HG03025 (cell line): Measurements from ENCODE around the gene SMIM41.

Experiments
- ATAC-seq: cut with Tn5 transposase; IDR thresholded peaks from one replicate; pipeline ENCODE4 v1.9.1; 2021; ENCODE audit warnings: mild to moderate bottlenecking, moderate library complexity; ENCODE audit not compliant: unreplicated experiment, low FRiP score

Gene SMIM41

DNA sequence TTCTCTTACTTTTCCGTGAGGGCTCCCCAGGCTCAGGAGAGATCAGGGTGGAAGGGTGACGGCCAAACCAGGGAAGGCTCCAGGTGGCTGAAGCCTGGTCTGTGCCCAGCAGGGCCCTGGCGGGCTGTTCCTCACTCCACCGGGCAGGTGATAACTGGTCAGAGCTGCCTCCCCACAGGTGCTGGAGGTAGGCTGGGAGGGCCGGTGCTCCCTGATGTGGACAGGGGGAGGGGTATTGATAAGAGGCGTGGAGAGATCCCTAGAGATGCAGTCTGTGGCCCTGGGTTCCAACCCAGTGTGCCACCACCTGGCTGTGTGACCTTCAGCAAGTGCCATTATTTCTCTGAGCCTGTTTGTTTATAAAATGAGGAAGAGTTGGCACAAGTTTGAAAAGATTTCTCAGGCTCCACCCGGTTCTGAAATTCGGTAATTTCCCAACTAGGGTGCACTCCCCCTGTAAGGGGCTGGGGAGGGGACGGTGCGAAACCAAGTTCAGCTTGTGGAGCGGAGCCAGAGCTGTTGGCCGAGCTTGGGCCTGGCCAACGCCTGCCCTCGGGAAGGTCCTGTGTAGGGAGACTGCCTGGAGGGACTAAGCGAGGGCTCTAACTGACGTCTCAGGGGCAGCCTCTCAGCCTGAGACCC lies 29.3 kb upstream of the SMIM41 start:
- no peak for ATAC-seq

GRCh38 chr12:52050758-52051541 lies 28.6 kb upstream of the SMIM41 start, which contains the start of gene NR4A1:
TSS of gene NR4A1 (plus strand) at chr12:52051442. CDS start at chr12:52054329, 2,887 bp downstream.
- ATAC-seq = peak; percentile 83

DNA sequence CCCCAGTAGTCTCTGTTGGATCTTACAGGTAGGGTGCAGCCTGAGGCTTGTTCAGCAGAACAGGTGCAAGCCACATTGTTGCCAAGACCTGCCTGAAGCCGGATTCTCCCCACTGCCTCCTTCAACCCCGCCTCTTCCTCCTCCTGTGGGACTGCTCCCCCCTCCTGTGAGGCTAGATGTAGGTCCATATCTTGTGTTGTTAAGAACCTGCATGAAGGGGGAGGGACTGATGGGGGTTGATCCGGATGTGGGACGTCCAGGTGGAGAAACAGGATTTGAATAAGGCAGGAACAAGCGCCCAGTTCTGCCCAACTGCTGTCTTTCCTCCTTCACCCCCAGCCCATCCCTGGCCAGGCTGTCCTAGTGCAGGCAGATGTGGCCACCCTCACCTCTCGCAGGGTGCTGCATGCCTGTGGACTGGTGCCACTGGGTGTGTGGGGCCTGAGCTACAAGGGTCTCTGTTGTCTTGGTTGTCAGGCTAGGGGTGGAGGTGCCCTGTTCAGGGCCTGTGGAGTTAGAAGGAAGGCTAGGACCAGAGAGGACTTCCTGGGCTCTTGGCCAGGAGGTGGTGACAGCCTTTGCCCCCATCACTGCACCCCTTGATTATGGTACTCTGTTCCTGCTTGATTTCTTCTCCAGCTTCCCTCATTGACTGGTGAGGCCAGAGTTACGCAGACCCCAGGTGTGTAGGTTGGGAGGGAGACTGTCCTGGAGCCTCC lies 26.9 kb upstream of the SMIM41 start:
- ATAC-seq = no peak

- ATAC-seq = no peak
Measured at GRCh38 chr12:52053536-52054209, 25.8 kb upstream of the SMIM41 start.

DNA sequence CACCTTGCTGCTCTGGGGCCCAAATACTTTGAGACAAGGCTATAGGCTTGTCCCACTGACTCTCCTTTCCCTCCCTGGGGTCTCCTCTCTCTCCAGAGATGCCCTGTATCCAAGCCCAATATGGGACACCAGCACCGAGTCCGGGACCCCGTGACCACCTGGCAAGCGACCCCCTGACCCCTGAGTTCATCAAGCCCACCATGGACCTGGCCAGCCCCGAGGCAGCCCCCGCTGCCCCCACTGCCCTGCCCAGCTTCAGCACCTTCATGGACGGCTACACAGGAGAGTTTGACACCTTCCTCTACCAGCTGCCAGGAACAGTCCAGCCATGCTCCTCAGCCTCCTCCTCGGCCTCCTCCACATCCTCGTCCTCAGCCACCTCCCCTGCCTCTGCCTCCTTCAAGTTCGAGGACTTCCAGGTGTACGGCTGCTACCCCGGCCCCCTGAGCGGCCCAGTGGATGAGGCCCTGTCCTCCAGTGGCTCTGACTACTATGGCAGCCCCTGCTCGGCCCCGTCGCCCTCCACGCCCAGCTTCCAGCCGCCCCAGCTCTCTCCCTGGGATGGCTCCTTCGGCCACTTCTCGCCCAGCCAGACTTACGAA lies 25.2 kb upstream of the SMIM41 start:
- no peak for ATAC-seq

- no peak for ATAC-seq
Measured at GRCh38 chr12:52054833-52055730, 24.4 kb upstream of the SMIM41 start.

GRCh38 chr12:52055731-52056711 lies 23.5 kb upstream of the SMIM41 start:
- ATAC-seq = no peak

DNA sequence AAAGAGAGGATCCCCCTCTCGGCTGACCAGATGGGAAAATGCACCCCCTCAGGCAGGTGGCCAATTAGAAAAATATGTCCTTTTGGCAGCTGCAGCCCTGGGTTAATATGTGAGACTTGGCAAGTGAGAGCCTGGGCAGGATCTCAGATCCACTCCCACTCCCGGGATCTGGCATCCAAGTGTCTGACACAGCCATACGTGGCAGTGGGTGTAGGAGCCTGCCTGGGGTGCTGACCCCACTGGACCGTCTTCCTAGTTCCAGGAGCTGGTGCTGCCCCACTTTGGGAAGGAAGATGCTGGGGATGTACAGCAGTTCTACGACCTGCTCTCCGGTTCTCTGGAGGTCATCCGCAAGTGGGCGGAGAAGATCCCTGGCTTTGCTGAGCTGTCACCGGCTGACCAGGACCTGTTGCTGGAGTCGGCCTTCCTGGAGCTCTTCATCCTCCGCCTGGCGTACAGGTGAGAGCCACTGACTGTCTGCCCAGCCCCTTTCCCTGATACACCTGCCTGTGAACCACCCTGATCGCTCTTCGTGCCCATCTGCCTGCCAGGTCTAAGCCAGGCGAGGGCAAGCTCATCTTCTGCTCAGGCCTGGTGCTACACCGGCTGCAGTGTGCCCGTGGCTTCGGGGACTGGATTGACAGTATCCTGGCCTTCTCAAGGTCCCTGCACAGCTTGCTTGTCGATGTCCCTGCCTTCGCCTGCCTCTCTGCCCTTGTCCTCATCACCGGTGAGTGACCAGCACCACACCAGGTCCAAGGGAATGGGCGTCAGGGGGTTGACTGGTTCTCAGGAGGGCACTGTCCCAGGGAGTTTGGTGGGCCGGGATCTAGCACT lies 22.5 kb upstream of the SMIM41 start:
- ATAC-seq = no peak

GRCh38 chr12:52057638-52058576 lies 21.6 kb upstream of the SMIM41 start:
- no peak for ATAC-seq

DNA sequence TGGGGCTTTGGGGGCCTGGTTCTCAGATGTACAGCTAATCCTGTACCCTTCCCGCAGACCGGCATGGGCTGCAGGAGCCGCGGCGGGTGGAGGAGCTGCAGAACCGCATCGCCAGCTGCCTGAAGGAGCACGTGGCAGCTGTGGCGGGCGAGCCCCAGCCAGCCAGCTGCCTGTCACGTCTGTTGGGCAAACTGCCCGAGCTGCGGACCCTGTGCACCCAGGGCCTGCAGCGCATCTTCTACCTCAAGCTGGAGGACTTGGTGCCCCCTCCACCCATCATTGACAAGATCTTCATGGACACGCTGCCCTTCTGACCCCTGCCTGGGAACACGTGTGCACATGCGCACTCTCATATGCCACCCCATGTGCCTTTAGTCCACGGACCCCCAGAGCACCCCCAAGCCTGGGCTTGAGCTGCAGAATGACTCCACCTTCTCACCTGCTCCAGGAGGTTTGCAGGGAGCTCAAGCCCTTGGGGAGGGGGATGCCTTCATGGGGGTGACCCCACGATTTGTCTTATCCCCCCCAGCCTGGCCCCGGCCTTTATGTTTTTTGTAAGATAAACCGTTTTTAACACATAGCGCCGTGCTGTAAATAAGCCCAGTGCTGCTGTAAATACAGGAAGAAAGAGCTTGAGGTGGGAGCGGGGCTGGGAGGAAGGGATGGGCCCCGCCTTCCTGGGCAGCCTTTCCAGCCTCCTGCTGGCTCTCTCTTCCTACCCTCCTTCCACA lies 20.7 kb upstream of the SMIM41 start:
- no peak for ATAC-seq

DNA sequence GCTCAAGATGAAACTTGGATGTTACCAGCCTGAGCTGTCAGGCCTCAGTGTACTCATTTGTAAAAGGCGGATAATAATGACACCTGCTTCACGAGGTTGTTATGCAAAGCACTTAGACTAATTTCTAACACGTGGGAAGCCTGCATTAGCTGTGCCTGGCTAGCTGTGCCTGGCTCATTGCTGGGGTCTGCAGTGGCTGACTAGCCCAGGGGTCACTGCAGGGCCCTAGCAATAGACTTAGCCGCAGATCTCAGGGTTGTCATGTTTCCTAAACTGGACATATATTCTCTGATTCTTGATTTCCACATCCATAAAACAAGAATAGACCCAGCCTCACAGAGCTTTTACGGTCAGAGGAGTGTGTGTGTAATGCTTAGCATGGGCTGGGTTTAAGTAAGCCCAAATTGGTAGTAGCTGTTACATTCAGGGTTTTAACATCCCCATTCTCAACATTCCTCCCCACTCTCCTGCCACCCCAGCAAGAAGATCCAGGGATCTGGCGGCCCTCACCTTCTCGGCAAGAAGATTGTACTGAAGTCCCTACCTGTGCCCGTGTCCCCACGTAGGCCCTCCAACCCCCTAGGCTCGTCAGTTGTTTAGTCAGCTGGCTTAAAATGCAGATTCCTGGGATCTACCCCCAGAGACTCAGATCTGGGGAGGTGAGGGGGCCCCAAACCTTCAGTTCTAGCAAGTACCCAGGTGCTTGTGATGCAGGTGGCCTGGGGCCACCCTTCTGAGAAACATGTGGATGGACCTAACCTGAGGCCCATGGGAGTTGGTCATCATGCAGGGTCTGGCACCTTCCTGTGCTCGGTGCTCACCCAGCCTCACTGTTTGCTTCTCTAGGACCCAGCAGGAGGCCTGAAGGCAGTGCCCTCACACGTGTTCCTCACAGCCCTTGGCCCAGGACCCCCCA lies 19.7 kb upstream of the SMIM41 start:
- no peak for ATAC-seq

GRCh38 chr12:52060498-52061177 lies 18.9 kb upstream of the SMIM41 start:
- no peak for ATAC-seq

- ATAC-seq = no peak
Measured at GRCh38 chr12:52061470-52062166, 17.9 kb upstream of the SMIM41 start.
